Measurements from ENCODE around the gene LIFR. TPM values are rescaled to one million over a fixed set of nuclear protein-coding genes. Genes with fewer than 3 reads are reported as not detected.

The LIFR gene
- total RNA-seq, 1 experiment from 2014 or later: 7.8 TPM

- H2BK12ac ChIP-seq (ENCODE audit: insufficient read length, low read depth, low read length): no peak overlapping the region
- no peak overlapping the region for H2BK5ac ChIP-seq (ENCODE audit: insufficient read length, low read length)
- Mint-ChIP-seq H3K4me1 (peaks cover 30 to 35% of the 10 kb centered on the region in 2 experiments), H3K36me3 (ENCODE audit: insufficient read depth in 1 of 3, low read depth in 3 of 3) (peaks cover 0 to 11% (median 10%) of the 10 kb centered on the region in 3 experiments; a peak in 5 of 7 replicates), H3K27me3 (ENCODE audit: low read depth) (no peaks in the 10 kb centered on the region), H3K27ac (no peak overlapping the region), H3K4me3 (no peak overlapping the region), H3K9me3 (peaks cover 9% of the 10 kb centered on the region in 2 experiments; a peak in 4 of 5 replicates)
- no peaks in the 10 kb centered on the region for H3K79me2 ChIP-seq (ENCODE audit: insufficient read depth, low read length)
- no peak overlapping the region for H3K4me2 ChIP-seq (ENCODE audit: insufficient read depth, insufficient read length, low read length)
- no peak overlapping the region for H3T11ph ChIP-seq (ENCODE audit: low read length)
- H2BK15ac ChIP-seq (ENCODE audit: low read depth, low read length): no peak overlapping the region
- H3K9ac ChIP-seq (ENCODE audit: extremely low read depth, insufficient read length, low read length): no peak overlapping the region
- H3K4me1 ChIP-seq (ENCODE audit: insufficient read depth, low read length): peaks cover 6% of the 10 kb centered on the region
- no peaks in the 10 kb centered on the region for H3K23me2 ChIP-seq (ENCODE audit: insufficient read length, low read depth, low read length, poor library complexity, severe bottlenecking)
- H4K20me1 ChIP-seq (ENCODE audit: control insufficient read depth, insufficient read depth, insufficient read length): no peaks in the 10 kb centered on the region
- H3K9me3 ChIP-seq (ENCODE audit: control insufficient read depth, low read depth, low read length): no peaks in the 10 kb centered on the region
- no peak overlapping the region for H4K5ac ChIP-seq (ENCODE audit: insufficient read length, low read depth, low read length)
- H3K27me3 ChIP-seq (ENCODE audit: insufficient read depth, low read length): no peaks in the 10 kb centered on the region
- no peaks in the 10 kb centered on the region for H3K79me1 ChIP-seq (ENCODE audit: insufficient read depth, low read depth, low read length, poor library complexity, severe bottlenecking)
- H2BK20ac ChIP-seq (ENCODE audit: low read depth, low read length, poor library complexity, severe bottlenecking): no peak overlapping the region
- H2AFZ ChIP-seq (ENCODE audit: low read length): no peak overlapping the region
- no CpG with 5 or more reads among the region's 4 CpGs for WGBS (ENCODE audit: extremely low coverage, insufficient read length, low lambda C conversion rate)
- no peak overlapping the region for H3K14ac ChIP-seq (ENCODE audit: insufficient read depth, low read length)
- no peak overlapping the region for H2BK120ac ChIP-seq (ENCODE audit: low read depth, low read length, poor library complexity, severe bottlenecking)
- no peak overlapping the region for H3K23ac ChIP-seq (ENCODE audit: insufficient read length, low read depth, low read length)
- no peak overlapping the region for H4K91ac ChIP-seq (ENCODE audit: insufficient read length, low read depth, low read length)
- no peak overlapping the region for H3K4ac ChIP-seq (ENCODE audit: low read depth, low read length)
- no peak for DNase-seq
- H4K8ac ChIP-seq (replicated peaks; ENCODE audit: insufficient read length, low read depth, low read length): no peak overlapping the region
- no peak overlapping the region for H3K56ac ChIP-seq (ENCODE audit: insufficient read length, low read depth, low read length)
- no peak overlapping the region for H3K27ac ChIP-seq (ENCODE audit: insufficient read length, low read depth, low read length)
- no peak overlapping the region for H3K18ac ChIP-seq (ENCODE audit: insufficient read length, low read depth, low read length)
- no peak overlapping the region for H2AK5ac ChIP-seq (ENCODE audit: insufficient read length, low read length)
- no peak for TF ChIP-seq CTCF (conservative IDR thresholded peaks at IDR 0.05)
Measured at GRCh38 chr5:38529955-38530646, 26.3 kb downstream of the LIFR start.

All from H9 (cell line).